Progenitor cell of endocrine pancreas (in vitro differentiated cells): ENCODE results near the gene DHX8. TPM values are rescaled to one million over a fixed set of nuclear protein-coding genes. Genes with fewer than 3 reads are reported as not detected.
"Not testable (repeated sequence)": the region's sequence is repeated elsewhere in the genome, so short reads cannot be mapped to it uniquely, and the experiment has no call there.

Source experiments
- DNase-seq: peaks from one replicate; pipeline ENCODE4 v3.0.0; 2021; ENCODE audit warnings: low spot score; ENCODE audit not compliant: unreplicated experiment
- H3K27ac Mint-ChIP-seq: 2 replicates; pipeline ENCODE4 v1.8.0; 2021; ENCODE audit warnings: mild to moderate bottlenecking, moderate library complexity, mixed read lengths
- H3K27me3 Mint-ChIP-seq: 2 replicates; pipeline ENCODE4 v1.8.0; 2021; ENCODE audit warnings: mixed read lengths
- H3K36me3 Mint-ChIP-seq: 2 replicates; pipeline ENCODE4 v1.8.0; 2022; ENCODE audit warnings: mixed read lengths; ENCODE audit not compliant: insufficient read depth
- H3K4me1 Mint-ChIP-seq: 2 replicates; pipeline ENCODE4 v1.8.0; 2021; ENCODE audit warnings: low read depth, mixed read lengths
- H3K4me3 Mint-ChIP-seq: 2 replicates; pipeline ENCODE4 v1.8.0; 2021; ENCODE audit warnings: low read depth, mild to moderate bottlenecking, moderate library complexity, mixed read lengths
- H3K9me3 Mint-ChIP-seq: 2 replicates; pipeline ENCODE4 v1.8.0; 2021; ENCODE audit warnings: low read depth, mixed read lengths
- CTCF ChIP-seq: fragments of 200-600 bp; sonication (generic); IDR thresholded peaks from one replicate; pipeline ENCODE4 v1.5.0; 2021; ENCODE audit warnings: antibody characterized with exemption, mild to moderate bottlenecking; ENCODE audit not compliant: unreplicated experiment
- total RNA-seq: library from RNA; stranded (reverse); gene quantifications from 2 replicates; pipeline ENCODE4 v1.2.1, GENCODE V29; 2021

The DHX8 gene
- total RNA-seq, 1 donor from 2014 or later, result 55.2 TPM

- Mint-ChIP-seq H3K27ac (no peak overlapping the region), H3K27me3 (peaks cover 2% of the 10 kb centered on the region), H3K4me1 (peaks cover 5% of the 10 kb centered on the region), H3K36me3 (no peaks in the 10 kb centered on the region), H3K9me3 (no peaks in the 10 kb centered on the region), H3K4me3 (no peak overlapping the region)
- no peak for DNase-seq
- no peak for TF ChIP-seq CTCF
Observed at GRCh38 chr17:43469145-43469544, 14.6 kb upstream of the DHX8 start.

- no peak for TF ChIP-seq CTCF
- Mint-ChIP-seq H3K36me3 (no peaks in the 10 kb centered on the region), H3K9me3 (no peaks in the 10 kb centered on the region), H3K4me1 (no peaks in the 10 kb centered on the region), H3K4me3 (no peak overlapping the region), H3K27ac (no peak overlapping the region), H3K27me3 (peaks cover 2% of the 10 kb centered on the region)
- no peak for DNase-seq
Observed at GRCh38 chr17:43471585-43472160, 12.1 kb upstream of the DHX8 start.

GRCh38 chr17:43475494-43476089 lies 8.2 kb upstream of the DHX8 start:
- no peak overlapping the region for H3K27ac Mint-ChIP-seq
- H3K36me3 Mint-ChIP-seq, result no peaks in the 10 kb centered on the region
- H3K4me3 Mint-ChIP-seq, result no peak overlapping the region
- no peaks in the 10 kb centered on the region for H3K9me3 Mint-ChIP-seq
- TF ChIP-seq CTCF, result no peak
- DNase-seq, result no peak
- H3K27me3 Mint-ChIP-seq, result peaks cover 2% of the 10 kb centered on the region
- peaks cover 12% of the 10 kb centered on the region for H3K4me1 Mint-ChIP-seq

GRCh38 chr17:43476306-43476705 lies 7.5 kb upstream of the DHX8 start:
- H3K27ac Mint-ChIP-seq, DNase-seq, H3K9me3 Mint-ChIP-seq, H3K27me3 Mint-ChIP-seq, H3K36me3 Mint-ChIP-seq, H3K4me3 Mint-ChIP-seq: not testable (repeated sequence)
- H3K4me1 Mint-ChIP-seq, result peaks cover 12% of the 10 kb centered on the region

- peaks cover 12% of the 10 kb centered on the region for H3K4me1 Mint-ChIP-seq
- H3K27me3 Mint-ChIP-seq, result no peaks in the 10 kb centered on the region
- TF ChIP-seq CTCF, result no peak
- H3K36me3 Mint-ChIP-seq, result no peaks in the 10 kb centered on the region
- no peak overlapping the region for H3K4me3 Mint-ChIP-seq
- DNase-seq, result no peak
- H3K27ac Mint-ChIP-seq, result peak overlapping the region; percentile 27
- H3K9me3 Mint-ChIP-seq, result no peaks in the 10 kb centered on the region
Observed at GRCh38 chr17:43477832-43478634, 5.7 kb upstream of the DHX8 start.
